K562 (cell line): ENCODE data around the gene CKS2. TPM values are rescaled to one million over a fixed set of nuclear protein-coding genes. Genes with fewer than 3 reads are reported as not detected.

Experiments used
- C11orf30 ChIP-seq: fragments of 450-650 bp; IDR thresholded peaks from 2 replicates; pipeline ENCODE4 v1.6.1; 2016; ENCODE audit warnings: low read depth, mild to moderate bottlenecking
- DDX20 ChIP-seq: fragments of 450-650 bp; IDR thresholded peaks from 2 replicates; pipeline ENCODE4 v1.6.1; 2016; ENCODE audit warnings: missing genetic modification characterization, low read depth, mild to moderate bottlenecking, missing compliant biosample characterization, moderate library complexity
- SUPT5H ChIP-seq: fragments of 450-650 bp; IDR thresholded peaks from 2 replicates; pipeline ENCODE4 v1.6.1; 2016
- TFAM ChIP-seq: fragments of 250-450 bp; sonication (Bioruptor Pico); conservative IDR thresholded peaks from 2 replicates; pipeline ENCODE4 v1.5.0; 2021; ENCODE audit warnings: mild to moderate bottlenecking, moderate library complexity
- ZKSCAN3 ChIP-seq: fragments of 250-450 bp; sonication (Bioruptor Pico); IDR thresholded peaks from 2 replicates; pipeline ENCODE4 v1.4.0; 2020
- ZNF316 ChIP-seq: fragments of 450-650 bp; IDR thresholded peaks from 2 replicates; pipeline ENCODE4 v1.6.1; 2016
- ZNF408 ChIP-seq: fragments of 250-450 bp; sonication (Bioruptor Pico); IDR thresholded peaks from 2 replicates; pipeline ENCODE4 v1.4.0; 2020; ENCODE audit warnings: low read depth, mild to moderate bottlenecking, moderate library complexity
- polyA plus RNA-seq, 8 experiments: library from polyadenylated mRNA; depleted of rRNA in 4 of 8; stranded (reverse) in 5 of 8; unstranded in 3 of 8; fragments of >200 nt; fragmentation: Nextera tagmentation in 2 of 8; fragmentation: Illumina TruSeq in 1 of 8; extraction: Ambion mirVana in 2 of 8; extraction: Trizol in 1 of 8; gene quantifications; 2 replicates each; pipeline versions ENCODE4 v1.2.1 to v1.2.3, GENCODE V29; 2011 to 2014; ENCODE audit warnings: inconsistent platforms in 1 of 8, missing spikeins in 1 of 8
- total RNA-seq, 7 experiments: library from RNA; depleted of rRNA in 6 of 7; stranded (reverse); fragments of >200 nt in 6 of 7; fragmentation: Illumina TruSeq in 2 of 7; extraction: Trizol in 2 of 7; gene quantifications; 2 replicates each; pipeline versions ENCODE4 v1.2.1 to v1.2.3, GENCODE V29; 2011 to 2021; ENCODE audit warnings: low replicate concordance in 1 of 7
- TF ChIP-seq, protein P1 (sequence below): sonication (generic); formaldehyde crosslinking; IDR thresholded peaks from 2 replicates; pipeline ENCODE4 v1.8.1; 2022; ENCODE audit warnings: missing genetic modification reagents
- TF ChIP-seq, protein P2 (sequence below), 2 experiments: fragments of 450-650 bp; IDR thresholded peaks; 2 replicates each; pipeline ENCODE4 v1.6.1; 2018; ENCODE audit warnings: mild to moderate bottlenecking in 2 of 2, low read depth in 1 of 2; ENCODE audit not compliant: partially characterized antibody in 2 of 2
- TF ChIP-seq, protein P3 (sequence below): fragments of 250-450 bp; sonication (Bioruptor Pico); IDR thresholded peaks from 2 replicates; pipeline ENCODE4 v1.6.1; 2021; ENCODE audit warnings: mild to moderate bottlenecking

Gene CKS2
- total and polyA plus RNA-seq, 9 of the 15 experiments (the other 6 are each of a cell fraction or from before 2014, with no cell fraction given): 123 to 941 (median 321) TPM

DNA sequence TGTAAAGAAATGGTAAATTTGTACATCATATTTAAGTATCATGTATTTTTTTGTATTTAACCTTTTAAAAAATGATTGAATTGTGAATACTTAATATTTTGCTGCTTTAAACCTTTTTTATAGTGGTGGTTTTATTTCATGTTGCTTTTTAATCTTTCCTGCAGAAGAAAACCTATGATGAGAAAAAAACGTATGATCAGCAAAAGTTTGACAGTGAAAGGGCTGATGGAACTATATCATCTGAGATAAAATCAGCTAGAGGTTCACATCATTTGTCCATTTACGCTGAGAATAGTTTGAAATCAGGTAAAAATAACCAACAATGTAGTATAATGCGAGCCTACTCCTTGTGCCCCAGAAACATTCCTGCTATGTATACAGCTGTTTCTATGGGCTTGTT is 14.7 kb downstream of the CKS2 start (continued):
- TF ChIP-seq ZKSCAN3 (CRISPR knock-in tag): no peak
- TF ChIP-seq ZNF408 (CRISPR knock-in tag): no peak
- no peak for TF ChIP-seq TFAM (CRISPR knock-in tag)
- TF ChIP-seq, protein P1, sequence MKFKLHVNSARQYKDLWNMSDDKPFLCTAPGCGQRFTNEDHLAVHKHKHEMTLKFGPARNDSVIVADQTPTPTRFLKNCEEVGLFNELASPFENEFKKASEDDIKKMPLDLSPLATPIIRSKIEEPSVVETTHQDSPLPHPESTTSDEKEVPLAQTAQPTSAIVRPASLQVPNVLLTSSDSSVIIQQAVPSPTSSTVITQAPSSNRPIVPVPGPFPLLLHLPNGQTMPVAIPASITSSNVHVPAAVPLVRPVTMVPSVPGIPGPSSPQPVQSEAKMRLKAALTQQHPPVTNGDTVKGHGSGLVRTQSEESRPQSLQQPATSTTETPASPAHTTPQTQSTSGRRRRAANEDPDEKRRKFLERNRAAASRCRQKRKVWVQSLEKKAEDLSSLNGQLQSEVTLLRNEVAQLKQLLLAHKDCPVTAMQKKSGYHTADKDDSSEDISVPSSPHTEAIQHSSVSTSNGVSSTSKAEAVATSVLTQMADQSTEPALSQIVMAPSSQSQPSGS (CRISPR knock-in tag): no peak
- TF ChIP-seq, protein P2, sequence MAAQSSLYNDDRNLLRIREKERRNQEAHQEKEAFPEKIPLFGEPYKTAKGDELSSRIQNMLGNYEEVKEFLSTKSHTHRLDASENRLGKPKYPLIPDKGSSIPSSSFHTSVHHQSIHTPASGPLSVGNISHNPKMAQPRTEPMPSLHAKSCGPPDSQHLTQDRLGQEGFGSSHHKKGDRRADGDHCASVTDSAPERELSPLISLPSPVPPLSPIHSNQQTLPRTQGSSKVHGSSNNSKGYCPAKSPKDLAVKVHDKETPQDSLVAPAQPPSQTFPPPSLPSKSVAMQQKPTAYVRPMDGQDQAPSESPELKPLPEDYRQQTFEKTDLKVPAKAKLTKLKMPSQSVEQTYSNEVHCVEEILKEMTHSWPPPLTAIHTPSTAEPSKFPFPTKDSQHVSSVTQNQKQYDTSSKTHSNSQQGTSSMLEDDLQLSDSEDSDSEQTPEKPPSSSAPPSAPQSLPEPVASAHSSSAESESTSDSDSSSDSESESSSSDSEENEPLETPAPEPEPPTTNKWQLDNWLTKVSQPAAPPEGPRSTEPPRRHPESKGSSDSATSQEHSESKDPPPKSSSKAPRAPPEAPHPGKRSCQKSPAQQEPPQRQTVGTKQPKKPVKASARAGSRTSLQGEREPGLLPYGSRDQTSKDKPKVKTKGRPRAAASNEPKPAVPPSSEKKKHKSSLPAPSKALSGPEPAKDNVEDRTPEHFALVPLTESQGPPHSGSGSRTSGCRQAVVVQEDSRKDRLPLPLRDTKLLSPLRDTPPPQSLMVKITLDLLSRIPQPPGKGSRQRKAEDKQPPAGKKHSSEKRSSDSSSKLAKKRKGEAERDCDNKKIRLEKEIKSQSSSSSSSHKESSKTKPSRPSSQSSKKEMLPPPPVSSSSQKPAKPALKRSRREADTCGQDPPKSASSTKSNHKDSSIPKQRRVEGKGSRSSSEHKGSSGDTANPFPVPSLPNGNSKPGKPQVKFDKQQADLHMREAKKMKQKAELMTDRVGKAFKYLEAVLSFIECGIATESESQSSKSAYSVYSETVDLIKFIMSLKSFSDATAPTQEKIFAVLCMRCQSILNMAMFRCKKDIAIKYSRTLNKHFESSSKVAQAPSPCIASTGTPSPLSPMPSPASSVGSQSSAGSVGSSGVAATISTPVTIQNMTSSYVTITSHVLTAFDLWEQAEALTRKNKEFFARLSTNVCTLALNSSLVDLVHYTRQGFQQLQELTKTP (IDR thresholded peaks at IDR 0.05; ENCODE audit: low read depth in 1 of 2, partially characterized antibody in 2 of 2): no peak
- TF ChIP-seq ZNF316: peak; percentile 75
- TF ChIP-seq, protein P3, sequence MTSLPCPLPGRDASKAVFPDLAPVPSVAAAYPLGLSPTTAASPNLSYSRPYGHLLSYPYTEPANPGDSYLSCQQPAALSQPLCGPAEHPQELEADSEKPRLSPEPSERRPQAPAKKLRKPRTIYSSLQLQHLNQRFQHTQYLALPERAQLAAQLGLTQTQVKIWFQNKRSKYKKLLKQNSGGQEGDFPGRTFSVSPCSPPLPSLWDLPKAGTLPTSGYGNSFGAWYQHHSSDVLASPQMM (CRISPR knock-in tag): no peak
- no peak for TF ChIP-seq DDX20
- peak; percentile 57; the same call in 1 of the 2 replicates for TF ChIP-seq C11orf30
- TF ChIP-seq SUPT5H: no peak
